Stimulated activated CD4-positive, alpha-beta T cell treated with anti-CD3 and anti-CD28 coated beads, Interleukin-12 subunit alpha, Interleukin-12 subunit beta, amount 100 ng/mL, for 4 hours (primary cell): Measurements from ENCODE around the gene AP5S1.
"Not testable (repeated sequence)": the region's sequence is repeated elsewhere in the genome, so short reads cannot be mapped to it uniquely, and the experiment has no call there.

Experiments
- DNase-seq: peaks from one replicate; pipeline ENCODE4 v3.0.0-alpha.2; 2020

AP5S1 gene

GRCh38 chr20:3812975-3813847, 7.1 kb upstream of the AP5S1 start:
- DNase-seq, result no peak

GRCh38 chr20:3813848-3814581, 6.3 kb upstream of the AP5S1 start:
- no peak for DNase-seq

- no peak for DNase-seq
Measured at GRCh38 chr20:3814928-3815495, 5.3 kb upstream of the AP5S1 start.

GRCh38 chr20:3815703-3816315, 4.5 kb upstream of the AP5S1 start:
- no peak for DNase-seq

- no peak for DNase-seq
Measured at GRCh38 chr20:3818155-3819151, 1.9 kb upstream of the AP5S1 start.

GRCh38 chr20:3819411-3820047, 818 bp upstream of the AP5S1 start:
- DNase-seq, result no peak

- no peak for DNase-seq
Measured at GRCh38 chr20:3820901-3821727, 767 bp downstream of the AP5S1 start.

GRCh38 chr20:3821996-3822395, 1.6 kb downstream of the AP5S1 start:
- DNase-seq, result no peak

- DNase-seq, result no peak
Measured at GRCh38 chr20:3823881-3824280, 3.5 kb downstream of the AP5S1 start.

GRCh38 chr20:3825526-3825925, 5.2 kb downstream of the AP5S1 start:
- DNase-seq, result no peak

GRCh38 chr20:3826420-3826819, 6.1 kb downstream of the AP5S1 start:
- DNase-seq, result no peak

- DNase-seq, result no peak
Measured at GRCh38 chr20:3828798-3829197, 8.5 kb downstream of the AP5S1 start.

GRCh38 chr20:3829891-3830290, 9.5 kb downstream of the AP5S1 start:
- DNase-seq, result not testable (repeated sequence)

GRCh38 chr20:3836132-3836531, 15.8 kb downstream of the AP5S1 start:
- DNase-seq, result no peak

GRCh38 chr20:3839328-3839727, 19.0 kb downstream of the AP5S1 start:
- DNase-seq, result no peak

- DNase-seq, result not testable (repeated sequence)
Measured at GRCh38 chr20:3840201-3840600, 19.9 kb downstream of the AP5S1 start.

GRCh38 chr20:3842348-3842930, 22.1 kb downstream of the AP5S1 start:
- DNase-seq, result no peak

- no peak for DNase-seq
Measured at GRCh38 chr20:3843490-3843889, 23.1 kb downstream of the AP5S1 start.

- not testable (repeated sequence) for DNase-seq
Measured at GRCh38 chr20:3843990-3844619, 23.8 kb downstream of the AP5S1 start.

- DNase-seq, result no peak
Measured at GRCh38 chr20:3846378-3846739, 26.0 kb downstream of the AP5S1 start.
